Fibroblast of upper back skin (primary cell): ENCODE measurements around the gene TNFAIP8.

ENCODE experiments used
- DNase-seq: peaks from one replicate; pipeline ENCODE4 v3.0.0-alpha.2; 2013

Gene TNFAIP8

GRCh38 chr5:119355685-119356611 lies at the start of gene TNFAIP8:
TNFAIP8 (plus strand) TSS chr5:119356019; CDS start chr5:119356091, 72 bp downstream.
- DNase-seq, result peak; percentile 60

GRCh38 chr5:119307170-119307569 lies 48.6 kb upstream of the TNFAIP8 start:
- no peak for DNase-seq

GRCh38 chr5:119309326-119309725 lies 46.5 kb upstream of the TNFAIP8 start:
- no peak for DNase-seq

- no peak for DNase-seq
These were observed 44.1 kb upstream of the TNFAIP8 start for GRCh38 chr5:119311688-119312087.

GRCh38 chr5:119312403-119312802 lies 43.4 kb upstream of the TNFAIP8 start:
- DNase-seq, result no peak

GRCh38 chr5:119313197-119313596 lies 42.6 kb upstream of the TNFAIP8 start:
- DNase-seq, result no peak

GRCh38 chr5:119313658-119314605 lies 41.9 kb upstream of the TNFAIP8 start:
- DNase-seq, result no peak

- DNase-seq, result no peak
These were observed 40.3 kb upstream of the TNFAIP8 start for GRCh38 chr5:119315516-119315949.

GRCh38 chr5:119316086-119316485 lies 39.7 kb upstream of the TNFAIP8 start:
- no peak for DNase-seq

- DNase-seq, result no peak
These were observed 38.9 kb upstream of the TNFAIP8 start for GRCh38 chr5:119316906-119317305.

- no peak for DNase-seq
These were observed 37.4 kb upstream of the TNFAIP8 start for GRCh38 chr5:119318256-119318894.

- DNase-seq, result no peak
These were observed 36.4 kb upstream of the TNFAIP8 start for GRCh38 chr5:119319401-119319800.

GRCh38 chr5:119319890-119320289 lies 35.9 kb upstream of the TNFAIP8 start:
- no peak for DNase-seq

GRCh38 chr5:119321569-119322311 lies 34.1 kb upstream of the TNFAIP8 start:
- no peak for DNase-seq

GRCh38 chr5:119322312-119322947 lies 33.4 kb upstream of the TNFAIP8 start:
- no peak for DNase-seq

- peak; percentile 49 for DNase-seq
These were observed 32.8 kb upstream of the TNFAIP8 start for GRCh38 chr5:119322948-119323537.

- DNase-seq, result no peak
These were observed 32.2 kb upstream of the TNFAIP8 start for GRCh38 chr5:119323601-119324000.

GRCh38 chr5:119324842-119325241 lies 31.0 kb upstream of the TNFAIP8 start:
- DNase-seq, result no peak

- DNase-seq, result peak; percentile 60
These were observed 28.8 kb upstream of the TNFAIP8 start for GRCh38 chr5:119327018-119327417.

GRCh38 chr5:119328753-119329602 lies 26.8 kb upstream of the TNFAIP8 start:
- DNase-seq, result peak; percentile 68
